HFFc6 (cell line): ENCODE data around the gene USH1C. TPM values are rescaled to one million over a fixed set of nuclear protein-coding genes. Genes with fewer than 3 reads are reported as not detected.

Experiments used
- DNase-seq: peaks from one replicate; pipeline ENCODE4 v3.0.0-alpha.2; 2018
- H3K27ac Mint-ChIP-seq: 2 replicates; pipeline ENCODE4 v1.8.0; 2020; ENCODE audit warnings: mild to moderate bottlenecking, mixed read lengths
- H3K27me3 Mint-ChIP-seq: 2 replicates; pipeline ENCODE4 v1.8.0; 2021; ENCODE audit warnings: mild to moderate bottlenecking, moderate library complexity, mixed read lengths; ENCODE audit not compliant: insufficient read depth
- H3K36me3 Mint-ChIP-seq: 2 replicates; pipeline ENCODE4 v1.8.0; 2021; ENCODE audit warnings: low read depth, mixed read lengths
- H3K4me1 Mint-ChIP-seq: 2 replicates; pipeline ENCODE4 v1.8.0; 2020; ENCODE audit warnings: low read depth, mixed read lengths
- H3K4me3 Mint-ChIP-seq: 2 replicates; pipeline ENCODE4 v1.8.0; 2020; ENCODE audit warnings: mild to moderate bottlenecking, moderate library complexity, mixed read lengths
- H3K9me3 Mint-ChIP-seq: 2 replicates; pipeline ENCODE4 v1.8.0; 2020; ENCODE audit warnings: mild to moderate bottlenecking, mixed read lengths
- CTCF ChIP-seq: fragments of 200-600 bp; sonication (generic); IDR thresholded peaks from 2 replicates; pipeline ENCODE4 v1.5.0; 2021; ENCODE audit warnings: antibody characterized with exemption, mild to moderate bottlenecking
- total RNA-seq, 6 experiments: library from RNA; stranded (reverse); fragmentation: NEBNext Ultra II Directional; extraction: Animal tissue kit (Norgen Biotek cat#: 25700); gene quantifications; 2 replicates in 1 of 6; 3 replicates in 5 of 6; pipeline ENCODE4 v1.2.3, GENCODE V29; 2021

Gene USH1C
- total RNA-seq, 6 experiments from 2014 or later, result not detected

- Mint-ChIP-seq H3K27me3 (peaks cover 52% of the 10 kb centered on the region), H3K9me3 (no peaks in the 10 kb centered on the region), H3K4me3 (no peak overlapping the region), H3K27ac (no peak overlapping the region), H3K36me3 (no peaks in the 10 kb centered on the region), H3K4me1 (no peaks in the 10 kb centered on the region)
- TF ChIP-seq CTCF, result no peak
- DNase-seq, result no peak
These were observed 25.9 kb downstream of the USH1C start for GRCh38 chr11:17518366-17518765.

GRCh38 chr11:17517186-17517585 lies 27.0 kb downstream of the USH1C start:
- H3K4me1 Mint-ChIP-seq, result no peaks in the 10 kb centered on the region
- H3K36me3 Mint-ChIP-seq, result no peaks in the 10 kb centered on the region
- no peak overlapping the region for H3K4me3 Mint-ChIP-seq
- TF ChIP-seq CTCF, result no peak
- DNase-seq, result no peak
- H3K27me3 Mint-ChIP-seq, result peaks cover 49% of the 10 kb centered on the region
- H3K27ac Mint-ChIP-seq, result no peak overlapping the region
- no peaks in the 10 kb centered on the region for H3K9me3 Mint-ChIP-seq

GRCh38 chr11:17516551-17517150 lies 27.6 kb downstream of the USH1C start:
- no peak for TF ChIP-seq CTCF
- Mint-ChIP-seq H3K27ac (no peak overlapping the region), H3K4me1 (no peaks in the 10 kb centered on the region), H3K9me3 (no peaks in the 10 kb centered on the region), H3K36me3 (no peaks in the 10 kb centered on the region), H3K4me3 (no peak overlapping the region), H3K27me3 (peaks cover 49% of the 10 kb centered on the region)
- no peak for DNase-seq

GRCh38 chr11:17515443-17516176 lies 28.6 kb downstream of the USH1C start:
- Mint-ChIP-seq H3K4me1 (no peaks in the 10 kb centered on the region), H3K9me3 (no peaks in the 10 kb centered on the region), H3K36me3 (no peaks in the 10 kb centered on the region), H3K27ac (no peak overlapping the region), H3K4me3 (no peak overlapping the region), H3K27me3 (peaks cover 50% of the 10 kb centered on the region)
- no peak for DNase-seq
- no peak for TF ChIP-seq CTCF

- H3K36me3 Mint-ChIP-seq, result no peaks in the 10 kb centered on the region
- H3K4me3 Mint-ChIP-seq, result no peak overlapping the region
- no peak for DNase-seq
- TF ChIP-seq CTCF, result no peak
- no peaks in the 10 kb centered on the region for H3K4me1 Mint-ChIP-seq
- H3K27ac Mint-ChIP-seq, result no peak overlapping the region
- peaks cover 56% of the 10 kb centered on the region for H3K27me3 Mint-ChIP-seq
- no peaks in the 10 kb centered on the region for H3K9me3 Mint-ChIP-seq
These were observed 29.7 kb downstream of the USH1C start for GRCh38 chr11:17514476-17514875.
